Measurements from ENCODE around the gene TENM4. TPM values are rescaled to one million over a fixed set of nuclear protein-coding genes. Genes with fewer than 3 reads are reported as not detected.
A peak's percentile ranks its signal among the peaks of the same experiment; 100 is the strongest.

Gene TENM4
- polyA plus RNA-seq, 10 donors, result 6.1 to 11.6 (median 8.4) TPM

- DNase-seq, result no peak
Observed at GRCh38 chr11:79026803-79027445, 413.9 kb downstream of the TENM4 start.

DNA sequence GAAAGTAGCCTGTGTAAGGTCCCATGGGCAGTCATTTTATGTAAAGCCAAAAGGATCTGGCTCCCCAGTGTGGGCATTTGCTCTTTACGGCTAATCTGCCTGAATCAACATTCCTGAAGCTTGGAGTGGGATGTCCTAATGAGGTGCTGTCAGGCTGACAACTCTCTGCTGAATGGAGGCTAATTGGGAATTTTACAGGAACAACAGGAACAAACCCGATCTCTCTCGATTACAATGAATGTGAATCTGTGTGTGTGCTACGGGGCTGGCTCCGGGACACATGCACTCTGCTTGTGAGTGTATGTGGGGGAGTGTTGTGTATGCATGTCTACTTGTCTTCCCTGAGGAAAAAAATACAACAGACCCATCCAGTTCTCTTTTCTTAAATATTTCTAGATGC lies 415.2 kb downstream of the TENM4 start:
- no peak for DNase-seq

GRCh38 chr11:79025097-79025496 lies 415.7 kb downstream of the TENM4 start:
- no peak for DNase-seq

- no peak for DNase-seq
Observed at GRCh38 chr11:79022265-79022664, 418.6 kb downstream of the TENM4 start.

- DNase-seq, result no peak
Observed at GRCh38 chr11:79021601-79022000, 419.2 kb downstream of the TENM4 start.

- no peak for DNase-seq
Observed at GRCh38 chr11:79019975-79020374, 420.9 kb downstream of the TENM4 start.

DNA sequence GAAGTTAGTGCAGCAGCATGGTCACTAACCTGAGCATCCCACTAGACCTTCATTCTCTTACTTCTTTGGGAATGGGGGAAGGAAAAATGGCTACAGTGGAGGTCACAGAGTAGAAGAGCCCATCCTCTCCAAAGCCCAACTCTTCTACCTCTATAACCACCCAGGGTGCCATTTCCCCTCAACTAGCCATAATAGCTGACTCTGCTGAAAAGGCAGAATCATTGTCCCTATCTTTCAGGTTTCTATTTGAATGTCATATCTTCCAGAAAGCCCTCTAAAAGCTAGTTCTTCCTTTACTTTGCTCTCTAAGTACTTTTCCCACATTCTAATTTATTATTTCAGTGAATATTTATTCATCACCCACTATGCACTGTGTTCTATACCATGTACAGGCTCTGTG lies 421.6 kb downstream of the TENM4 start:
- DNase-seq, result no peak

DNA sequence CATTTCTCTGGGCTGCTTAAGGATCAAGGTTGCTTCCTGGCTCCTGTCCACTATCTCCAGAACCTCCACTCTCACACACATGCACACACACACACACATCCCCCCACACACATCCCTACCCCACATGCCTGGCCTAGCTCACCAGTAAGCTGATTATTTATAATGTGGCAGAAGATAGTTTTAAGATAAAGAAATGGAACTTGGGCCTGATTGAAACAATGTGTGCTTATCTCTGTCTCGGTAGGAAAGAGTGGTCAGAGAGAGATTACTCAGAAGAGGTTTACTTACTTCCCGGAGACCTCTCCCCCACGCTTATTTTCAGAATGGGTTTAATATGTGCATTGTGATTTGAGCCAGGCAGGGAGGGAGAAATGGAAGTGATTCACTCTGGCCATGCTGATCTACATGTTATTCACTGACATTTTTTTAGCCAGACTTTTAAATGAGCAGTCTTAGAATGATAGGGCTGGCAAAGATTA lies 422.4 kb downstream of the TENM4 start:
- peak; percentile 22 to 89 (median 58) for DNase-seq

GRCh38 chr11:79017811-79018210 lies 423.0 kb downstream of the TENM4 start:
- peak in 1 of 3 donors; percentile 36 for DNase-seq

DNA sequence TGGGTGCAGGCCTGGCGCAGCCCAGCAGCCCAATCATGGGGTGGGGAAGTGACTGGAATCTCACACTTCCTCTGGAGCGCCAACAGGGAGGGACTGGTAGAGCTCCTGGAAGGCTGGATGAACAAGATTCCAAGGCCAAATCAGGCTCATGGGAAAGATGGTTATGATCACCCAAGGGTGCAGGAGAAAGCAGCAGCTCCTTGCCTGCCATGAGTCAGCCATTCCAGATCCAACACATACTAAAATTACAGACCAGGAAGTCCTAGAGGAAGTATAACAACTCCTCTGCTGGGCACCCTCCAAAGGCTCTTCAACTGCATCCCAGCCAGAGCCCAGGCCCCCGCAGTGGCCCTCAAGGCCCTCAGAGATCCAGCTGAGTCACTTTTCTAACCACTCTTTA lies 427.3 kb downstream of the TENM4 start:
- no peak for DNase-seq

GRCh38 chr11:79011357-79011756 lies 429.5 kb downstream of the TENM4 start:
- DNase-seq, result no peak

DNA sequence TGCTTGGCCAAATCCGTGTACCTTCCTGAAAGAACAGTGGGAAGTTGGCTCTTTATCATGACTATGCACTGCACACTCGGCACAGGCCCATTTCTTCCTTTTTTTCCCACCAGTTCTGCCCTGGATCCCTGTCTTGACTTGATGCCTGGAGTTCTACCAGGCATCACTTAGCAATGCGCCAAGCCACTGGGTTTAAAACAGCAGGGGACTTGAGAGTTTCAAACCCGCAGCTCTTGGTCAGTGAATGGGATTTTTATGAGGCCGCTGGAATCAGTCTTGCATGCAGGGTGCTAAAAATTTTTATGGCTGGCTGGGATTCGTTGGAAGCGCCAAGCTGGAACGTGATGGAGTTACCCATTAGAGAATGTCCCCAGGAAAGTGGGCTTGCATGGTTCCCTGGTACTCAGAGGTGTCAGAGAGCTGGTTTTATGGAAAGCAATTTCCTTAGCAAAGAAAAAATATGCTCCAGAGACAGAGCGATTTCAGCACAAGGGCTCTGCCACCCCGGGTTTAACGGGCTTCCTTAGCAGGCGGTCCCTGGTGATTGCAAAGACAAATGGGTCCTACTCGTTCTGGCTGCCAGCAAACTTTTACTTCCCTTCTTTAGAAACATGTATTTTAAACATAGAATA lies 432.9 kb downstream of the TENM4 start:
- no peak for DNase-seq

DNA sequence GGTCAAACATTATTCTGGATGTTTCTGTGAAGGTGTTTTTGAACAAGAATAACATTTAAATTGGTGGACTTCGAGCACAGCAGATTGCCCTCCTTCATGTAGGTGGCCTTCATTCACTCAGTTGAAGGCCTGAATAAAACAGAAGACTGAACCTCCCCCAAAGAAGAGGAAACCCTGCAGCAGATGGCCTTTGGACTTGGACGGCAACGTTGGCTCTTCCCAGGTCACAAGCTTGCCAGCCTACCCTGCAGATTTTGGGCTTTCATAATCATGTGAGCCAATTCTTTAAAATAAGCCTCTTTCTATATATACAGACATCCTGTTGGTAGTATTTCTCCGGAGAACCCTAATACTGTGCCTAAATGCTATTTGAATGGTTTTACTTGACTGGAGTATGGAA lies 434.0 kb downstream of the TENM4 start:
- DNase-seq, result no peak

GRCh38 chr11:78996007-78996406 lies 444.8 kb downstream of the TENM4 start:
- no peak for DNase-seq

- no peak for DNase-seq
Observed at GRCh38 chr11:78995171-78995570, 445.7 kb downstream of the TENM4 start.

DNA sequence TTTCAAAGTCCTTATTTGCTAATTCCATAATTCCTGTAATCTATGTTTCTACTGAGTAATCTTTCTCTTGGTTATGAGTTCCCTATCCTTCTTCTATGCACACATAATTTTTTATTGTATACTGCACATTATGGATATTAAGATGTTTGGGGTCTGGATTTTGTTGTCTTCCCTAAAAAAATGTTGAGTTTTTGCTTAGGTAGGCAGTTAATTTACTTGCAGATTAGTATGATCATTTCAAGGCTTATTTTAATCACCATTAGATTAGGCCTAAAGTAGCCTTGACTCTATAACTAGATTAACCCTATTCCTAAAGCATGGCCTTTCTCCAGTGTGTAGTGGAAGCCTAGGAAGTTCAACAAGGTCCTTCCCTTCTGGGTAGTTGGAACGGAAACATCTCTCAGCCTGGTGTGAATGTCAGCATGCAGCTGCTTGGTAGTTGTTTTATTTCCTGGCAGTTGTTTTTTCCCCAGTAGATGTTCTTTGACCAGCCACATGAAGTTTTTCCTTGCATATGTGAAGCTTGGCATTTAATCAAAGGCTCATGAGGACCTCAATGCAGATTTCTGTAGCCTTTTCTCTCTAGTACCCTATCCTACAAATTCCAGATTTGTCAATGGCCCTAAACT lies 446.9 kb downstream of the TENM4 start:
- peak in 1 of 3 donors; percentile 11 for DNase-seq

- DNase-seq, result no peak
Observed at GRCh38 chr11:78991681-78992080, 449.1 kb downstream of the TENM4 start.

- no peak for DNase-seq
Observed at GRCh38 chr11:78990261-78990660, 450.6 kb downstream of the TENM4 start.

- DNase-seq, result no peak
Observed at GRCh38 chr11:78987748-78988147, 453.1 kb downstream of the TENM4 start.

GRCh38 chr11:78986305-78986704 lies 454.5 kb downstream of the TENM4 start:
- no peak for DNase-seq

- DNase-seq, result no peak
Observed at GRCh38 chr11:78985663-78986062, 455.2 kb downstream of the TENM4 start.

- peak; percentile 35 to 77 (median 44) for DNase-seq
Observed at GRCh38 chr11:78982473-78982872, 458.4 kb downstream of the TENM4 start.

DNA sequence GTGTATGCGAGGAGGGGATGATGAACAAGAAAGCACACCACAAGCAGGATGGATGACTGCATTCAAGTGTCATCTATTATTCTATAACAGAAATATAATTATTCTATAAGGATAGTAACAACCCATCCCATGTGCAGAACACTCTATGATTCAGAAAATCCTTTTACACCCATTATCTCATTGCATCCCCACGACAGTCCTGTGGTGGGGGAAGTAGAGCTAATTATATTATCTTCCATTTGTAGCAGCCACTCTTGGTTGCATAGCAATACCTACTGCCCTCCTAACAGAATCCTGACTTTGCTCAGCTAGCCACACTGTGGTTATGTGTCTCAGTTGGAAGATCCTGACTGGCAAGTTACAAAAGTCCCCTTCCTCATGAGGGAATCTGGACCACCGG lies 459.7 kb downstream of the TENM4 start:
- DNase-seq, result no peak
